Uterus (tissue), 4 donors: ENCODE results near the gene SLC25A44. TPM values are rescaled to one million over a fixed set of nuclear protein-coding genes. Genes with fewer than 3 reads are reported as not detected.
"Not testable (repeated sequence)": the region's sequence is repeated elsewhere in the genome, so short reads cannot be mapped to it uniquely, and the experiment has no call there.

Experiments
- DNase-seq, 2 donors: peaks; one replicate each; pipeline ENCODE4 v3.0.0-alpha.2; 2019 to 2020
- H3K27ac ChIP-seq, 2 donors: fragments of 200-600 bp; sonication (generic); 1 replicate in 1 of 2; 2 replicates in 1 of 2; pipeline ENCODE4 v1.5.1; 2016 to 2018
- H3K27me3 ChIP-seq, 2 donors: fragments of 200-600 bp; sonication (generic); one replicate each; pipeline ENCODE4 v1.5.1; 2018 to 2019; ENCODE audit warnings: control low read depth in 1 of 2
- H3K36me3 ChIP-seq, 2 donors: fragments of 200-600 bp; sonication (generic); one replicate each; pipeline ENCODE4 v1.5.1; 2019; ENCODE audit warnings: control low read depth in 1 of 2
- H3K4me1 ChIP-seq, 2 donors: fragments of 200-600 bp; sonication (generic); one replicate each; pipeline ENCODE4 v1.5.1; 2018 to 2019; ENCODE audit warnings: control low read depth in 1 of 2
- H3K4me3 ChIP-seq, 2 donors: fragments of 200-600 bp; sonication (generic); 1 replicate in 1 of 2; 2 replicates in 1 of 2; pipeline ENCODE4 v1.5.1; 2018 to 2019; ENCODE audit warnings: mild to moderate bottlenecking in 1 of 2
- H3K9me3 ChIP-seq, 2 donors: fragments of 200-600 bp; sonication (generic); one replicate each; pipeline ENCODE4 v1.5.1; 2019; ENCODE audit warnings: control low read depth in 1 of 2
- CTCF ChIP-seq, 4 experiments: fragments of 200-600 bp in 2 of 4; fragments of 450-650 bp in 2 of 4; sonication (generic) in 2 of 4; IDR thresholded peaks; one replicate each; pipeline ENCODE4 v1.5.1; 2016 to 2019; ENCODE audit warnings: antibody characterized with exemption in 4 of 4, mild to moderate bottlenecking in 2 of 4, moderate library complexity in 1 of 4
- POLR2A ChIP-seq, 2 donors: fragments of 450-650 bp; IDR thresholded peaks; one replicate each; pipeline ENCODE4 v1.6.1; 2016; ENCODE audit warnings: antibody characterized with exemption in 2 of 2, mild to moderate bottlenecking in 1 of 2, moderate library complexity in 1 of 2
- intact Hi-C: fragments of 100-400 bp; cut with DNase I; formaldehyde crosslinking; loops from one replicate; pipeline ENCODE4 v1.15.1; 2023; ENCODE audit warnings: low total_unique reads
- total RNA-seq, 4 donors: library from RNA; depleted of rRNA in 3 of 4; stranded (reverse); fragments of >200 nt in 3 of 4; gene quantifications; one replicate each; pipeline versions ENCODE4 v1.1.0 to v1.2.4, GENCODE V29; 2014 to 2023
- donor health status: DM: yes; HTN: yes; CAD: no.

The SLC25A44 gene
- total RNA-seq, 4 donors from 2014 or later, result 5.9 to 26.9 (median 11.1) TPM

GRCh38 chr1:156176610-156177210, 17.2 kb upstream of the SLC25A44 start:
- H3K9me3 ChIP-seq, result no peaks in the 10 kb centered on the region
- intact Hi-C loops, result no loop called here
- H3K4me3 ChIP-seq, result no peak overlapping the region
- TF ChIP-seq CTCF (IDR thresholded peaks at IDR 0.05), result no peak
- TF ChIP-seq POLR2A (IDR thresholded peaks at IDR 0.05), result no peak
- H3K27me3 ChIP-seq, result no peaks in the 10 kb centered on the region
- H3K27ac ChIP-seq, result no peak overlapping the region
- H3K36me3 ChIP-seq, result no peaks in the 10 kb centered on the region
- no peaks in the 10 kb centered on the region for H3K4me1 ChIP-seq
- DNase-seq, result no peak

- H3K4me3 ChIP-seq, result no peak overlapping the region
- no peak for DNase-seq
- TF ChIP-seq POLR2A (IDR thresholded peaks at IDR 0.05), result no peak
- TF ChIP-seq CTCF (IDR thresholded peaks at IDR 0.05), result no peak
- no peaks in the 10 kb centered on the region for H3K9me3 ChIP-seq
- no peak overlapping the region for H3K27ac ChIP-seq
- no peaks in the 10 kb centered on the region for H3K36me3 ChIP-seq
- no peaks in the 10 kb centered on the region for H3K27me3 ChIP-seq
- intact Hi-C loops, result no loop called here
- H3K4me1 ChIP-seq, result no peaks in the 10 kb centered on the region
Measured at GRCh38 chr1:156177919-156178654, 15.8 kb upstream of the SLC25A44 start.

GRCh38 chr1:156180471-156180870, 13.4 kb upstream of the SLC25A44 start:
- Histone ChIP-seq H3K27me3 (no peaks in the 10 kb centered on the region), H3K4me3 (no peak overlapping the region), H3K27ac (no peak overlapping the region), H3K4me1 (no peaks in the 10 kb centered on the region), H3K36me3 (no peaks in the 10 kb centered on the region), H3K9me3 (no peaks in the 10 kb centered on the region)
- no peak for DNase-seq
- intact Hi-C loops, result no loop called here
- TF ChIP-seq CTCF (IDR thresholded peaks at IDR 0.05) (no peak), POLR2A (IDR thresholded peaks at IDR 0.05) (no peak)

- H3K9me3 ChIP-seq, DNase-seq, H3K4me1 ChIP-seq, H3K27ac ChIP-seq, H3K36me3 ChIP-seq, H3K27me3 ChIP-seq, H3K4me3 ChIP-seq, intact Hi-C loops: not testable (repeated sequence)
Measured at GRCh38 chr1:156181391-156181924, 12.4 kb upstream of the SLC25A44 start.

GRCh38 chr1:156182010-156182779, 11.7 kb upstream of the SLC25A44 start:
- H3K27ac ChIP-seq, H3K4me1 ChIP-seq, DNase-seq, intact Hi-C loops, H3K4me3 ChIP-seq, H3K9me3 ChIP-seq, H3K36me3 ChIP-seq, H3K27me3 ChIP-seq: not testable (repeated sequence)

GRCh38 chr1:156186347-156187177, 7.3 kb upstream of the SLC25A44 start:
- H3K4me1 ChIP-seq, intact Hi-C loops, H3K27ac ChIP-seq, H3K36me3 ChIP-seq, H3K9me3 ChIP-seq, H3K4me3 ChIP-seq, DNase-seq, H3K27me3 ChIP-seq: not testable (repeated sequence)

GRCh38 chr1:156190265-156190664, 3.6 kb upstream of the SLC25A44 start:
- H3K27me3 ChIP-seq, H3K4me3 ChIP-seq, H3K9me3 ChIP-seq, H3K36me3 ChIP-seq, DNase-seq, intact Hi-C loops, H3K4me1 ChIP-seq, H3K27ac ChIP-seq: not testable (repeated sequence)
